LNCaP clone FGC (cell line): ENCODE results near the gene FAM120A.

Experiments used
- DNase-seq: peaks from one replicate; pipeline ENCODE4 v3.0.0-alpha.2; 2011; ENCODE audit warnings: low read depth
- H3K4me3 ChIP-seq: 2 replicates; pipeline ENCODE4 v1.5.1; 2011; ENCODE audit warnings: mild to moderate bottlenecking, low read depth, low read length, control low read depth
- TF ChIP-seq, protein P1 (sequence below): IDR thresholded peaks from 2 replicates; pipeline ENCODE4 v1.5.1; 2012; ENCODE audit warnings: mild to moderate bottlenecking; ENCODE audit not compliant: control insufficient read depth, insufficient read depth; ENCODE audit errors: extremely low read depth

FAM120A gene

DNA sequence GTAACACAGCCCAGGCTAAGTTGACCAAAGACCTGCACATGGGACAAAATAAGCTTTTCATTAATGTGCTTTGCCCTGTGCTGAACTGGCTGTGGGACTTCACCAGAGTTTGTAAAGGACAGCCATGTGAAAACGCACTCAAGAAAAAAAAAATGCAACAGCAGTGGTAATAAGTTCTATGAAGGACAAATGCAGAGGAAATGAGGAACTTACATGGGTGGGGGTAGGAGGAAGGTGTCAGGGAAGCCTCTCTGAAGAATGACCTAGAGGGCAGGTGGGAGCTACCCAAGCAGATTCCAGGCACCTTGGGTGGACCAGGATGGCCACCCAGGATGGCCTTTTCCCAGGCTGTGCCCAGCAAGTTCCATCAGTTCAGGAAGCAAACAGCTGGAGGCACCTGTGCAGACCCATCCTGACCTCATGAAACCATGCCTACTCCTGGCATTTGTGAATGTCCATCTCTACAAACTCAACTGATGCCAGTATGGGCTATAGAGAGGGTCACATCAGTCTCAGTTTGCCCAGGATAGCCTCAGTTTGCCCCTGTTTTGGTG lies 118.2 kb downstream of the FAM120A start:
- no peak for DNase-seq
- H3K4me3 ChIP-seq = no peak overlapping the region
- TF ChIP-seq, protein P1, sequence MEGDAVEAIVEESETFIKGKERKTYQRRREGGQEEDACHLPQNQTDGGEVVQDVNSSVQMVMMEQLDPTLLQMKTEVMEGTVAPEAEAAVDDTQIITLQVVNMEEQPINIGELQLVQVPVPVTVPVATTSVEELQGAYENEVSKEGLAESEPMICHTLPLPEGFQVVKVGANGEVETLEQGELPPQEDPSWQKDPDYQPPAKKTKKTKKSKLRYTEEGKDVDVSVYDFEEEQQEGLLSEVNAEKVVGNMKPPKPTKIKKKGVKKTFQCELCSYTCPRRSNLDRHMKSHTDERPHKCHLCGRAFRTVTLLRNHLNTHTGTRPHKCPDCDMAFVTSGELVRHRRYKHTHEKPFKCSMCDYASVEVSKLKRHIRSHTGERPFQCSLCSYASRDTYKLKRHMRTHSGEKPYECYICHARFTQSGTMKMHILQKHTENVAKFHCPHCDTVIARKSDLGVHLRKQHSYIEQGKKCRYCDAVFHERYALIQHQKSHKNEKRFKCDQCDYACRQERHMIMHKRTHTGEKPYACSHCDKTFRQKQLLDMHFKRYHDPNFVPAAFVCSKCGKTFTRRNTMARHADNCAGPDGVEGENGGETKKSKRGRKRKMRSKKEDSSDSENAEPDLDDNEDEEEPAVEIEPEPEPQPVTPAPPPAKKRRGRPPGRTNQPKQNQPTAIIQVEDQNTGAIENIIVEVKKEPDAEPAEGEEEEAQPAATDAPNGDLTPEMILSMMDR = no peak

DNA sequence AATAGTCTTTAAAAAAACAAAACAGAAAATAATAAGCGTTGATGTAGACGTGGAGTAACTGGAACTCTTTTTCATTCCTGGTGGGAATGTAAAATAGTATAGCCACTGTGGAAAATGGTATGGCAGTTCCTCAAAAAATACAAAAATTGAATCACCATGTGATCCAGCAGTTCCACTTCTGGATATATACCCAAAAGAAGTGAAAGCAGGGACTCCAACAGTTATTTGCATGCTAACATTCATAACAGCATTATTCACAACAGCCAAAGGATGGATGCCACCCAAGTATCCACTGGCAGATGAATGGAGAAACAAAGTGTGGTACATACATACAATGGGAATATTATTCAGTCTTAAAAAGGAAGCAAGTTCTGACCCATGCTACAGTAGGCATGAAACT lies 120.7 kb downstream of the FAM120A start:
- no peak for DNase-seq
- no peak overlapping the region for H3K4me3 ChIP-seq
- TF ChIP-seq, protein P1 = no peak

DNA sequence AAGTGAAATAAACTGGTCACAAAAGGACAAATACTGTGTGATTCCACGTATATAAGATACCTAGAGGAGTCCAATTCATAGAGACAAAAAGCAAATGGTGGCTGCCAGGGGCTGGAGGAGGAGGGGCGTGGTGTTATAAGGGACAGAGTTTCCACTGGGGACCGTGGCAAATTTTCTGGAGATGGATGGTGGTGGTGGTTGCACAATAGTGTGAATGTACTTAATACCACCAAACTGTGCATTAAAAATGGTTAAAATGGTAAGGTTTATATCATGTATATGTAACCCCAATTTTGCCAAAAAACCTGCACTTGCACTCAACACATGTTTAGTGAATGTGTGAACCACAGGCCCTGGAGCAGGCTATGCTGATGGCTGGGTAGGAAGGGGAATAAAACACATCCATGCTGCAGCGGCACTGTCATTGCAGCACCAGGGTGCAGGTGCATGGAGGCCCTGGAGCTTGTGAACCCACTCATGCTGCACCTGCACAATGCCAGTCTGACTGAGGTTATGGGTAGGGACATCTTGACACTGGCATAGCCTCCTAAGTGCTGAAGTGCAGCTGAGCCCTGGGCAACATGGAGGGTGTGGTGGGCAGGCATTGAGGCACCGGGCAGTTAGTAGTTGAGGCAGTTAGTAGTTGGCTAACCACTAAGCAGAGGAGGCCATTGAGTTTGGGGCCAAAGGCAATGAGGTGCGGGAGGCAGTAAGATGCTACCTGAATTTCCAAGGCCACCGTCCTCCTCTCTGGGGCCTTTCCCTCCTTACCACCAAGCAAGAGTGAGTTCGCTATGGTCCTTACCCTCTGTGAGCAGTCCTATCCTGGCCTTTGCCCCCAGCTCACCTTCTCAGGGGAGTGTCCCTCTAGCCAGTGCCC lies 121.4 kb downstream of the FAM120A start:
- H3K4me3 ChIP-seq = no peak overlapping the region
- DNase-seq = no peak
- TF ChIP-seq, protein P1 = no peak

DNA sequence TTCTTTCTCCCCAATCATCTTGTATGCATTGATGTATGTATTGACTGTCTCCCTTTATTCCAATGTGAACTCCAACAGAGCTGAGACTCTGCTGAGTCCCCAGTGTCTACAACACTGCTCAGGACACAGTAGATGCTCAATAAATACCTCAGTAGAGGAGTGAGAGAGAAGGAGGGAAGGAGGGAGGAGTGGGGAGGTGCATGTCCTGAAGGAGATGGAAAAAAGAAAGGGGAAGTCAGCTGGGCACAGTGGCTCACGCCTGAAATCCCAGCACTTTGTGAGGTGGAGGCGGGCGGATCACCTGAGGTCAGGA lies 122.0 kb downstream of the FAM120A start:
- no peak for DNase-seq
- H3K4me3 ChIP-seq = no peak overlapping the region
- TF ChIP-seq, protein P1 = no peak

DNA sequence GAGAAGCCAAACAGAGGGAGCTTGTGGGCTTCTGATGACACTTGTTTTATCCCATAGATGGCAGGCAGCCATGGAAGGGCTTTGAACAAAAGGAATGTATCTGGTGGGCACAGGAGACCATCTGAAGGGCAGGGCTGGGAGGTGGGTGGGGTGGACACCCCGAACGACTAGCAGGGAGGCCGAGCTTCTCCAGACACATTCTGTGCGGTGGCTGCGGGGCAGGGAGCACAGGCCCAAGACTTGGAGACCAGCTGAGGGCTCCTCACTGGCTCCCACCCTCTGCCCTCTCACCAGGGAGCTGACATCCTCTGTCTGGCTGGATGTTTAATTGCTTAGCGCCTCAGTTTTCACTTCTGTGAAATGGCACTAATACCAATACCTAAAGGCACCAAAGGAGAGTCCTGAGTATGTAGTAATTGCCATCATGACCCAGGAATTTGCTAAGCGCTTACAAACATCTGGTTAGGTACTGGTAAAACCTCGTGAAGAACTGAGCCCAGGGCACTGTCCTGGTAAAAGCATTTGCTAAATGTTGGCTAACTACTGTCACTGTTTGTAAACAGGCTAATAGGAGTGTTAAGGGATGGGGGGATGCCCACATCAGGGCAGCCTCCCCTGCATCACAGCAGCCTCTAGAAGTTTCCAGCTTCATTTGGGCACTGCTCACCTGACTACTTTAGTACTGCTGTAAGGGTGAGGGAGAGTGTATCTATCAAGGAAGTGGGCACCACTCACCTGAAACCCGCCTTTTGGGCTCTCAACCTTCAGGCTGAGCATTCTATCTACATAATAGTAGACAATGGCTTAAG lies 122.8 kb downstream of the FAM120A start:
- TF ChIP-seq, protein P1 = no peak
- H3K4me3 ChIP-seq = no peak overlapping the region
- no peak for DNase-seq

DNA sequence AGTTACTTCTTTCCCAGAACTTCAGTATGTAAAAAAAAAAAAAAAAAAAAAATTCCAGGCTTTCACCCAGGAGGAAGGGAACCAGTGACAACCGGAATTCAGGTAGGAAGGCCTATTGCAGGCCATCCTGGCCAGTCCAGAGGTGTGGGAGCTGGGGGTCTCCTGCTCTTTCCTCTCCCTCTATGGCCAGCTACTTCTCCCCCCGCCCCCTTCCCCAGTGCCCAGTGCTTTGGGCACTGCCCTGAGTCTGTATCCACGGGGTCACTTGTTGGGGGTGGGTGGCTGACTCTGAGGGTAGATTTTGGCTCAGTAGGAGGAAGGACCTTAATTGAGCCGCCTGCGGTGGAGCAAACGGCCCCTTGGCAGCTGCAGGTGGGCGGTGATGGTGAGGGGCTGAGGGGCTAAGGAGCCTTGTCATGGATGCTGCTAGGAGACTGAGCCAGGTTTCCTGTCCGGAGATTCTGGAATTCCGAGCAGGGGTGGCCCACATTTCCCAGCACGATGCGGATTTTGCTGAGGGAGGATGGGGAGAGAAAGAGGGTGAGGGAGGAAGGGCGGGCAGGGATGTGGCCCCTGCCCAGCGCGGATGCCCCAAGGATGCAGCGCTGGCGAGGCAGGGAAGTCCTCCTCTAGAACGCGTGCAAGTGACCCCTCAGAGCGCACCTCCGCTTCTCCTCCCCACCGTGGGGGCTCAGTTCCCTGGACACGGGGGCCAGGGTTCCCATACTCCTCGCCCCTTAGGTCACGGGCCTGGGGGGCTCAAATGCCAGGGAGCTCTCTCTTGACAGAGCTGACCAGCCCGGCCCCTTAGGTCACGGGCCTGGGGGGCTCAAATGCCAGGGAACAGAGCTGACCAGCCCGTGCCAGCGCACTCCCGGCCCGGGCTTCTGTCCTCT lies 123.7 kb downstream of the FAM120A start:
- no peak for DNase-seq

More for the DNA sequence above, 123.7 kb downstream of the FAM120A start:
- peak overlapping the region; percentile 68 for H3K4me3 ChIP-seq
- TF ChIP-seq, protein P1 = no peak
